Activated CD4-positive, alpha-beta T cell treated with anti-CD3 and anti-CD28 coated beads for 36 hours (primary cell): ENCODE data around the gene STIM2. TPM values are rescaled to one million over a fixed set of nuclear protein-coding genes. Genes with fewer than 3 reads are reported as not detected.
"Not testable (repeated sequence)": the region's sequence is repeated elsewhere in the genome, so short reads cannot be mapped to it uniquely, and the experiment has no call there.

ENCODE experiments used
- ATAC-seq: fragments of 200-7000 bp; cut with Tn5 transposase; one replicate; pipeline ENCODE4 v1.10.0; 2021; ENCODE audit warnings: mild to moderate bottlenecking, moderate library complexity
- CTCF ChIA-PET: fragments of 350-600 bp; sonication (Branson Sonifier 250); formaldehyde crosslinking; loops from one replicate; lab custom pipeline; 2021; ENCODE audit warnings: antibody characterized with exemption; lab: Charles Lee
- POLR2A ChIA-PET: fragments of 350-600 bp; sonication (Branson Sonifier 250); formaldehyde crosslinking; loops from one replicate; lab custom pipeline; 2021; ENCODE audit warnings: antibody characterized with exemption, inconsistent platforms; lab: Charles Lee
- DNase-seq: peaks from one replicate; pipeline ENCODE4 v3.0.0-alpha.2; 2020
- H3K27ac Mint-ChIP-seq: one replicate; pipeline ENCODE4 v1.8.0; 2021; ENCODE audit warnings: mixed read lengths
- H3K27me3 Mint-ChIP-seq: one replicate; pipeline ENCODE4 v1.8.0; 2021; ENCODE audit warnings: mixed read lengths
- H3K36me3 Mint-ChIP-seq: one replicate; pipeline ENCODE4 v1.8.0; 2021; ENCODE audit warnings: low read depth, mixed read lengths
- H3K4me1 Mint-ChIP-seq: one replicate; pipeline ENCODE4 v1.8.0; 2021; ENCODE audit warnings: mixed read lengths
- H3K4me3 Mint-ChIP-seq: one replicate; pipeline ENCODE4 v1.8.0; 2021; ENCODE audit warnings: mild to moderate bottlenecking, moderate library complexity, mixed read lengths
- H3K9me3 Mint-ChIP-seq: one replicate; pipeline ENCODE4 v1.8.0; 2021; ENCODE audit warnings: low read depth, mixed read lengths
- intact Hi-C, 2 experiments: fragments of 100-400 bp; cut with DNase I in 1 of 2; cut with micrococcal nuclease in 1 of 2; formaldehyde crosslinking; loops; one replicate each; pipeline versions ENCODE4 v1.14.2 to v1.15.1; 2022 to 2024; cut with DNase I, micrococcal nuclease
- total RNA-seq, 2 experiments: library from RNA; stranded (reverse); gene quantifications; one replicate each; pipeline ENCODE4 v1.2.3, GENCODE V29; 2021

STIM2 gene
- total RNA-seq, 2 experiments from 2014 or later, result 32.9 to 36.4 TPM

DNA sequence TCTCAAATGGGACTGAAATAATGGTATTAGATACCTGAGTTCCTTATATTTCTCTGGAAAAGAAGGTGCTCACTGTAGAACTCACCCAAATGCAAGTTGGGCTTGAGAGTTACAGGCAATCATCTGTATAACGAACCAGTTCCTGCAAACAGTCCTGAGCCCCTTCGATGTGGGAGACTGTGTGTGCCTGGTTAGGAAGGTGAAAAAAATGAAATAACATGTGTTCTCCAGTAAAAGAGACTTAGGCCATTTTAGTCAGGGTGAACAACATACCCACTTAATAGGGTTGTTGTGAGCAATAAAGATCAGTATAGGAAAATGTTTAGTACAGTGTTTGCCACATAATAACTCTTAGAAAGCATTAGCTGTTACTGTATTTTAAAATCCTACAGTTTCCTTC is 23.4 kb downstream of the STIM2 start:
- intact Hi-C loops, result loop anchor here (1.0 to 5.0 kb wide), 3 partner anchors 23 to 807 kb away; no protein-coding TSS in a partner anchor
- Mint-ChIP-seq H3K9me3 (no peaks in the 10 kb centered on the region), H3K27ac (peak overlapping the region; percentile 93), H3K27me3 (no peaks in the 10 kb centered on the region), H3K4me1 (peaks cover 76% of the 10 kb centered on the region), H3K36me3 (peaks cover 3% of the 10 kb centered on the region), H3K4me3 (peak overlapping the region; percentile 63)
- DNase-seq (no peak), ATAC-seq (peak; percentile 4)
- ChIA-PET CTCF (interaction anchor here (0.7 to 4.1 kb wide), 4 partner anchors 25 to 301 kb away, joined by 3 to 16 read pairs (median 4); no protein-coding TSS in a partner anchor), POLR2A (interaction anchor here (1.1 to 3.8 kb wide), 3 partner anchors 10 to 26 kb away, joined by 3 to 22 read pairs (median 5); partner anchors contain the start of gene STIM2)

GRCh38 chr4:26884486-26884988 is 23.9 kb downstream of the STIM2 start:
- peak; percentile 15 for DNase-seq
- Mint-ChIP-seq H3K36me3 (peaks cover 6% of the 10 kb centered on the region), H3K4me3 (peak overlapping the region; percentile 63), H3K9me3 (no peaks in the 10 kb centered on the region), H3K27ac (peak overlapping the region; percentile 93), H3K27me3 (no peaks in the 10 kb centered on the region), H3K4me1 (peaks cover 71% of the 10 kb centered on the region)
- intact Hi-C loops, result loop anchor here (1.0 to 5.0 kb wide), 3 partner anchors 23 to 807 kb away; no protein-coding TSS in a partner anchor
- ATAC-seq, result peak; percentile 77
- ChIA-PET CTCF (interaction anchor here (0.7 to 4.1 kb wide), 5 partner anchors 16 to 301 kb away, joined by 3 to 18 read pairs (median 4); no protein-coding TSS in a partner anchor), POLR2A (interaction anchor here (1.1 to 3.8 kb wide), 3 partner anchors 11 to 27 kb away, joined by 3 to 22 read pairs (median 5); partner anchors contain the start of gene STIM2)

- Mint-ChIP-seq H3K4me3 (peak overlapping the region; percentile 67), H3K27ac (peak overlapping the region; percentile 92), H3K27me3 (no peaks in the 10 kb centered on the region), H3K4me1 (peaks cover 64% of the 10 kb centered on the region), H3K36me3 (peaks cover 6% of the 10 kb centered on the region), H3K9me3 (peaks cover 4% of the 10 kb centered on the region)
- POLR2A ChIA-PET, result interaction anchor here (0.6 to 3.8 kb wide), 7 partner anchors 12 to 689 kb away, joined by 3 to 22 read pairs (median 5); partner anchors contain the start of gene STIM2
- ATAC-seq, result peak; percentile 63
- peak; percentile 29 for DNase-seq
- intact Hi-C loops, result loop anchor here (1.0 to 5.0 kb wide), 9 partner anchors 9 to 119 kb away; no protein-coding TSS in a partner anchor
- CTCF ChIA-PET, result interaction anchor here (0.8 to 4.1 kb wide), 16 partner anchors 12 to 124 kb away, joined by 3 to 18 read pairs (median 6); partner anchors contain the start of gene STIM2
Observed at GRCh38 chr4:26885912-26886274, 25.3 kb downstream of the STIM2 start.

DNA sequence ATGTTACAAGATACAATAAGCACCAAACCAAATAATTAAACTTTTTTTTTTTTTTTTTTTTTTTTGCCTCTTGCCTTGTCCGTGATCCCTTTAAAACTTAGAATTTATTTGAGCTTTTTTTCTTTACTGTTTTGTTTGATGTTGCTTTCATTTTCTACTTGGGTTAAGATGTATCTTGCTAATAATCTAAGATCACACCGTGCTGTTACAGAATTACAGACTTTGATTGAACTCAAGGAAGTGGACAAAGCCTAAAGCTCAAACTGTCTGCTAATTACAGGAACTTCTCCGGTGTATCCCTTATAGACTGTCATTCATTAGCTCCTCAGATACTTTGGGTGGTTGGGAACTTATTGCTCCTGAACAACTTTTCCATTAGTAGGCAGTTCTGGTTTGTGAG is 26.5 kb downstream of the STIM2 start:
- intact Hi-C loops, result loop anchor here (2.0 to 5.0 kb wide), 5 partner anchors 14 to 106 kb away; no protein-coding TSS in a partner anchor
- no peak for DNase-seq
- no peak for ATAC-seq
- POLR2A ChIA-PET, result interaction anchor here (0.6 to 3.8 kb wide), 5 partner anchors 14 to 1258 kb away, joined by 3 to 22 read pairs (median 5); partner anchors contain the start of gene STIM2
- Mint-ChIP-seq H3K27ac (peak overlapping the region; percentile 92), H3K36me3 (peaks cover 6% of the 10 kb centered on the region), H3K27me3 (no peaks in the 10 kb centered on the region), H3K9me3 (peaks cover 8% of the 10 kb centered on the region), H3K4me3 (peak overlapping the region; percentile 67), H3K4me1 (peaks cover 63% of the 10 kb centered on the region)
- CTCF ChIA-PET, result interaction anchor here (0.6 to 4.1 kb wide), 13 partner anchors 13 to 899 kb away, joined by 3 to 18 read pairs (median 6); no protein-coding TSS in a partner anchor

DNA sequence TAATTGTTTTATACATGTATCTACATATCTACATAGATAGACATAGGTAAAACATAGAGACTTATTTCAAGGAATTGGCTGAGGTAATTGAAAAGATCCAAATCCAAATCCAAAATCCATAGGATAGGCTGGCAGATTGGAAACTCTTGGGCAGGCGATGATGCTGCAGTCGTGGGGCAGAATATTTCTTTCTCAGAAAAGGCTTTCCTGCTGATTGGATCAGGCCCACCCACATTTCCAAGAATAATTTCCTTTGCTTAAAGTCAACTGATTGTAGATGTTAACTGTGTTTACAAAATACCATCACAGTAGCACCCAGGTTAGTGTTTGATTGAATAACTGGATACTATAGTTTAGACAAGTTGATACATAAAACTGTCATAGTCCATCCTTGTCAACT is 27.2 kb downstream of the STIM2 start:
- DNase-seq (no peak), ATAC-seq (no peak)
- Mint-ChIP-seq H3K36me3 (peaks cover 10% of the 10 kb centered on the region), H3K9me3 (peaks cover 9% of the 10 kb centered on the region), H3K4me3 (no peak overlapping the region), H3K27me3 (no peaks in the 10 kb centered on the region), H3K4me1 (peaks cover 64% of the 10 kb centered on the region), H3K27ac (no peak overlapping the region)
- intact Hi-C loops, result loop anchor here (2.0 to 5.0 kb wide), 5 partner anchors 13 to 105 kb away; no protein-coding TSS in a partner anchor
- ChIA-PET POLR2A (interaction anchor here (0.7 to 3.8 kb wide), 3 partner anchors 14 to 812 kb away, joined by 3 to 22 read pairs (median 5); partner anchors contain the start of gene STIM2), CTCF (interaction anchor here (1.0 to 4.1 kb wide), 2 partner anchors 22 to 117 kb away, joined by 3 to 16 read pairs; no protein-coding TSS in a partner anchor)

- POLR2A ChIA-PET, result no interaction called here
- Mint-ChIP-seq H3K36me3 (peaks cover 12% of the 10 kb centered on the region), H3K4me3 (no peak overlapping the region), H3K4me1 (peaks cover 63% of the 10 kb centered on the region), H3K27ac (no peak overlapping the region), H3K27me3 (no peaks in the 10 kb centered on the region), H3K9me3 (peaks cover 9% of the 10 kb centered on the region)
- intact Hi-C loops, result loop anchor here in 1 of 2 experiments (5.0 kb wide), 1 partner anchor 68 kb away; no protein-coding TSS in a partner anchor
- DNase-seq, result no peak
- ATAC-seq, result no peak
- CTCF ChIA-PET, result no interaction called here
Observed at GRCh38 chr4:26889356-26889755, 28.7 kb downstream of the STIM2 start.

DNA sequence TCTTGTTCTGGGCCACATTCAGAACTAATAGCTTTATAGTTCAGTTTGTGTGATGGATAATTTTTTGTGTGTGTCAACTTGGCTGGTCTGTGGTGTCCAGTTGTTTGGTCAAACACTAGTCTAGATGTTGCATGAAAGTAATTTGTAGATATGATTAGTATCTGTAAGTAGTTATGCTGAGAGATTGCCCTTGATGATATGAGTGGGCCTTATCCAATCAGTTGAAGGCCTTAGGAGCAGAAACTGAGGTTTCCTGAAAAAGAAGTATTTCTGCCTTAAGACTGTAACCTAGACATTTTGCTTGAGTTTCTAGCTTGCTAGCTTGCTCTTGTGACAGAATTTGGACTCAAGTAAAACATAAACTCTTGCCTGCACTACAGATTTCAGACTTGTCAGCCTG is 30.4 kb downstream of the STIM2 start:
- ATAC-seq, result no peak
- Mint-ChIP-seq H3K27ac (no peak overlapping the region), H3K4me1 (peaks cover 60% of the 10 kb centered on the region), H3K27me3 (no peaks in the 10 kb centered on the region), H3K36me3 (peaks cover 25% of the 10 kb centered on the region), H3K9me3 (peaks cover 9% of the 10 kb centered on the region), H3K4me3 (no peak overlapping the region)
- CTCF ChIA-PET, result interaction anchor here (0.6 kb wide), 1 partner anchor 27 kb away, joined by 3 read pairs; no protein-coding TSS in a partner anchor
- DNase-seq, result no peak
- POLR2A ChIA-PET, result no interaction called here
- intact Hi-C loops, result no loop called here

GRCh38 chr4:26891867-26892266 is 31.2 kb downstream of the STIM2 start:
- ATAC-seq (no peak), DNase-seq (no peak)
- Mint-ChIP-seq H3K27ac (peak overlapping the region; percentile 64), H3K4me3 (no peak overlapping the region), H3K27me3 (no peaks in the 10 kb centered on the region), H3K36me3 (peaks cover 29% of the 10 kb centered on the region), H3K4me1 (peaks cover 58% of the 10 kb centered on the region), H3K9me3 (peaks cover 9% of the 10 kb centered on the region)
- CTCF ChIA-PET, result interaction anchor here (0.7 to 1.6 kb wide), 2 partner anchors 9 to 116 kb away, joined by 4 read pairs; no protein-coding TSS in a partner anchor
- intact Hi-C loops, result no loop called here
- POLR2A ChIA-PET, result no interaction called here

- H3K36me3 Mint-ChIP-seq, result peaks cover 29% of the 10 kb centered on the region
- H3K4me1 Mint-ChIP-seq, result peaks cover 56% of the 10 kb centered on the region
- POLR2A ChIA-PET, result interaction anchor here (0.8 kb wide), 1 partner anchor 31 kb away, joined by 7 read pairs; the partner anchor contains the start of gene STIM2
Observed at GRCh38 chr4:26892480-26893150, 32.0 kb downstream of the STIM2 start.

GRCh38 chr4:26893491-26893890 is 32.9 kb downstream of the STIM2 start:
- H3K4me1 Mint-ChIP-seq, result peaks cover 56% of the 10 kb centered on the region
- peaks cover 29% of the 10 kb centered on the region for H3K36me3 Mint-ChIP-seq
- no peak overlapping the region for H3K4me3 Mint-ChIP-seq
- no peak for ATAC-seq
- peaks cover 9% of the 10 kb centered on the region for H3K9me3 Mint-ChIP-seq
- H3K27ac Mint-ChIP-seq, result no peak overlapping the region
- ChIA-PET POLR2A (no interaction called here), CTCF (no interaction called here)
- DNase-seq, result no peak
- H3K27me3 Mint-ChIP-seq, result no peaks in the 10 kb centered on the region
- intact Hi-C loops, result no loop called here

More at GRCh38 chr4:26892480-26893150, 32.0 kb downstream of the STIM2 start:
- Mint-ChIP-seq H3K9me3 (peaks cover 9% of the 10 kb centered on the region), H3K27ac (no peak overlapping the region), H3K27me3 (no peaks in the 10 kb centered on the region), H3K4me3 (no peak overlapping the region)
- no peak for DNase-seq
- intact Hi-C loops, result no loop called here
- CTCF ChIA-PET, result interaction anchor here (0.6 to 1.6 kb wide), 2 partner anchors 9 to 19 kb away, joined by 3 to 4 read pairs; no protein-coding TSS in a partner anchor
- peak; percentile 73 for ATAC-seq

- H3K4me3 Mint-ChIP-seq, H3K9me3 Mint-ChIP-seq, ATAC-seq, DNase-seq, intact Hi-C loops, H3K27ac Mint-ChIP-seq, H3K27me3 Mint-ChIP-seq, POLR2A ChIA-PET: not testable (repeated sequence)
- Mint-ChIP-seq H3K4me1 (peaks cover 58% of the 10 kb centered on the region), H3K36me3 (peaks cover 26% of the 10 kb centered on the region)
- CTCF ChIA-PET, result interaction anchor here (0.6 kb wide), 1 partner anchor 337 kb away, joined by 3 read pairs; no protein-coding TSS in a partner anchor
Observed at GRCh38 chr4:26894881-26895280, 34.2 kb downstream of the STIM2 start.
